Colon (tissue), 2 donors: ENCODE measurements around the gene RBM15.

ENCODE experiments used
- FAIRE-seq: peaks from 2 replicates; lab custom pipeline; 2012; peaks lifted over from hg19 to GRCh38; lab: Jason Lieb, UNC
- donor health status: control.
- donor health status: control.

The RBM15 gene, protein sequence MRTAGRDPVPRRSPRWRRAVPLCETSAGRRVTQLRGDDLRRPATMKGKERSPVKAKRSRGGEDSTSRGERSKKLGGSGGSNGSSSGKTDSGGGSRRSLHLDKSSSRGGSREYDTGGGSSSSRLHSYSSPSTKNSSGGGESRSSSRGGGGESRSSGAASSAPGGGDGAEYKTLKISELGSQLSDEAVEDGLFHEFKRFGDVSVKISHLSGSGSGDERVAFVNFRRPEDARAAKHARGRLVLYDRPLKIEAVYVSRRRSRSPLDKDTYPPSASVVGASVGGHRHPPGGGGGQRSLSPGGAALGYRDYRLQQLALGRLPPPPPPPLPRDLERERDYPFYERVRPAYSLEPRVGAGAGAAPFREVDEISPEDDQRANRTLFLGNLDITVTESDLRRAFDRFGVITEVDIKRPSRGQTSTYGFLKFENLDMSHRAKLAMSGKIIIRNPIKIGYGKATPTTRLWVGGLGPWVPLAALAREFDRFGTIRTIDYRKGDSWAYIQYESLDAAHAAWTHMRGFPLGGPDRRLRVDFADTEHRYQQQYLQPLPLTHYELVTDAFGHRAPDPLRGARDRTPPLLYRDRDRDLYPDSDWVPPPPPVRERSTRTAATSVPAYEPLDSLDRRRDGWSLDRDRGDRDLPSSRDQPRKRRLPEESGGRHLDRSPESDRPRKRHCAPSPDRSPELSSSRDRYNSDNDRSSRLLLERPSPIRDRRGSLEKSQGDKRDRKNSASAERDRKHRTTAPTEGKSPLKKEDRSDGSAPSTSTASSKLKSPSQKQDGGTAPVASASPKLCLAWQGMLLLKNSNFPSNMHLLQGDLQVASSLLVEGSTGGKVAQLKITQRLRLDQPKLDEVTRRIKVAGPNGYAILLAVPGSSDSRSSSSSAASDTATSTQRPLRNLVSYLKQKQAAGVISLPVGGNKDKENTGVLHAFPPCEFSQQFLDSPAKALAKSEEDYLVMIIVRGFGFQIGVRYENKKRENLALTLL

DNA sequence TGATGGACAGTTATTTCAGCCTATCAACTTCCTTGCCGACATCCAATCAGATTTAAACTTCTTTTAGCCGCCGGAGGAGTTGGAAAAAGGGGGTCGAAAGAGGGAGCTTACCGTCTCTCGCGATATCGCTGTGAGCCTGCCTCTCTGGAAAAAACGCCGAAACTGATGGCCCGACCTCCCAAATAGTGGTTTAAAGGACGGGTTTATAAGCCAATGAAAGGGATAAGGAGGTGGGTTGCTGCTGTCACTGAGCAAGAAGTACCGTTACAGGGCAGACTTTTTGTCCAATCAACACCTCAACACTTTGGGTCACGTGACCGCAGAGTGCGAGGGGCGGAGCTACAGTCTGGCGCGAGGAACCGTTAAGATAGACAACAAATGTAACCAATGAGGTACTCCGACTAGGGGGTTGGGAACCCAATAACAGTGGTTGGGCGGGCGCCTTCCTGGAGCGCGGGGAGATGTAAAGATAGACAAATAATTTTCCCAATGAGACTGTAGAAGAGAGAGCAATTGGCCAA lies at the start of gene RBM15:
RBM15 (plus strand) TSS at position 492 of the 521 bp plus-strand sequence; CDS start at position 521, 29 bp downstream.
- FAIRE-seq: peak; percentile 75

DNA sequence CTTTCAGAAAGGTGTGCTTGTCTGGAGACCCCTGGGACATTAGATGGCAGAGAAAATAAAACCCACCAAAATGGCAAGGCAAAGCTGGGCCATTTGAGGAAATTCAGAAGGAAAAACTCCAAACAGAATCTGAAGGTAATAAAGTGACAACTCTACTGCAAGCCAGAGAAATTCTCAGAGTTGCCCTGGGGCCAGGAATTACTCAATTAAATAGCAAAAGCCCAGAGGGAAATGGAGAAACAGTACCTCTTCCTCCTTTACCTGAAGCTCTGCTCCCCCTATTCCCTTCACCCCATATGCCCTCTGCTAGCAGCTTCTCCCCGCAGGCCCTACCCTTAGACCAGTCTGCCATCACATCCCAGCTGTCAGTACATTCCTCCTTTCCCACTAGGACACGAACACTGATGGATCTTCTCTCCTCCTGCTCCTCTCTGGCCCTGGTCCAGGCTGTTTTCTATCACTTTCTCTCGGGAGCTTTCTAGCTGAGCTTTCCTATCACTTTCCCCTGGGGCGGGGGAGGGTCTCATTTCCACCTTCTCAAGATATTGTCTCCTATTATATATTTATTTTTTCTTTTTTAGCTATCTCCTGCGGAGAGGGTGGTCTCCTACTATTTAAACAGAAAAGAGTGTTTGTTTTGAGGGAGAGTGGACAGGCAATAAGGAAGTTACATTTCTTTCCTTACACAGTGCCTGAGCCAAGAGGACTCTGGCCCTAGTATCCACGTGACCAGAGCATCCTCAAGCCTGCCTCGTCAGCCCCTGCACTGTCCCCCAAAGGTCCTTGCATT lies 47.7 kb upstream of the RBM15 start:
- FAIRE-seq: no peak

DNA sequence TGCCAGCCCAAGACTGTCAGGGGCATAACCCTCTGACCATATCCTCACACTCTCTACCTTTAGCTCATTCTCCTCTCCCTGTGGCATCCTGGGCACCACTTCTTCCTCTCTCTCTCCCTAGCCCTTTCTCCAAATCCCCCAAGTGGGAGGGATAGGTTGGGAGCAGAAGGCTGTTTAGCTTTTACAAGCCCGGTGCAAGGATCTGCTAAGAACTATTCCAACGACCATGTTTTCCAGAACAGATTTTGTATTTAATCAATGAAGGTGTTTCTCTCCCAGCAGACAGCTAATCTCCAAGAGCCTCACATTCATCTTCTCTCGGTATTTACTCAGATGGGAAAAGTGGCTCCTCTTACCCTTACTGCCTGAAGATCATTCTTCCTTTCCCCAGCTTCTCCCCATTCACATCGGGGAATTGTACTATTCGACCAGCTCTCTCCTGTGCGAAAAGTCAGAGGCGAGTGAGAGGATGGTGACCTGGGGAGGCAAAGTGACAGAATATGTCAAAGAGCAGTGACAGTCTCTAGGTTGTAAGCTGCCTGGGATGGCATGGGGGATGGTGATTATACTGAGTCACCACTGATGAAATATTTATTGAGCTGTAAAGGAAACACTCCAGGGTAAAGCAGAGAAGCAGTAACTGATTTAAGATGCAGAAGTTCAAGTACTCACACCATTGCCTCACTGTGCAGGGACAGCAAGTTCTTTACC lies 47.0 kb upstream of the RBM15 start:
- no peak for FAIRE-seq

DNA sequence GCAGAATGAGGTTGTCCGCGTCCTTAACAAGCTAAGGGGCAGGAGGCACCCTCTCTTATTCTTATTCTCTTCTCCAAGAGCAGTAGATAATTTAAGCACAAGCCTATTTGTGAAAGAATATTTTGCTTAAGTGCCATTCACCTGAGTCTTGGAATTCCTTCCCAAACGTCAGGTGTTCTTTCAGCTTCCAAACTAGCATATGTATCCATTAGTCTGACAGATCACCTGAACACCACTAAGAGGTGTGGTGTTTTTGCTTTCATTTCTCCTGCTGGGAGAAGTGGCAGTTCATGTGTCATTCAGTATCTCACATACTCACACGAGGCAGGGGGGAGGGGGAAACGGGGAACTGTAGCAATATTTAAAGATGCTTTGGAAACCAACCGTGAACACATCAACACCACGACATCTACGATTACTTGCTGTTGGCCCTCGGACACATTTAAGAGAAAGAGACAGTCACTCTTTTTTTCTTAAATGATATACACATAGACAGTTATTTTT lies 45.5 kb upstream of the RBM15 start:
- no peak for FAIRE-seq

DNA sequence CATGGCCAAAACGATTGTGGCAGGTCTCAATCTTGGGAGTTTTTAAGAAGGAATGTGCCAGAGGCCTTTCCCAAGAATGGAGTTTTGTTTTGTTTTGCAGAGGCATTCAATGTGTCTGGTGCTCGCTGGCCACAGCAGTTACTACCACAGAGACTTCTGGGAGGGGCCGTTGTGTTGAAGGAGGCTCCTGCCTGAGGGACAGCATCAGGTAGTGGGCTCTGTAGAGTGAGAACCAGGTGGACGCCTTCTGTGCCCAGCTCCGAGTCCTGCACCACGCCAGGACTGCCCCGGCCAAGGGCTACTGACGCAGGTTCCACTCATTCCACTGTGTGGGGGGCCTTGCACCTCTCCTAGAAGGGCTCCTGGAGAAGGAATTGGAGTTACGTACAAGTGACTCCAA lies 44.9 kb upstream of the RBM15 start:
- no peak for FAIRE-seq

DNA sequence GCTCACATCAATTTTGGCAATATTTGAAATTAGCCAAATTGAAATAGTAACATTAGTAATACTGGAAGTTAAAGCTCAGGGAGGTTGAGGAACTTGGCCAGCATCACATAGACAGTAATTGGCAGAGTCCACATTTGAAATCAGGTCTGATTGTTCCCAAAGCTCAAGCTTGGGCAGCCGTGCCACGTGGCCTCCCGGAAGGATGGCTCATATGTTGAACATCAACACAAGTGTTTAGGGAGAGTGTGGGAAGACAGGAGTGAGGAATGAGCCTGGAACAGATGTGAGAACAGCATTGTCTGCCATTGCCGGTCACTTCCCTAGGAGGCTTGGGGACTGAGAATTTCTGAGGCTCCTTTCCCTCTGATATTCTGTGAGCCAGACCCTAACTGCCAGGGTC lies 40.2 kb upstream of the RBM15 start:
- no peak for FAIRE-seq

DNA sequence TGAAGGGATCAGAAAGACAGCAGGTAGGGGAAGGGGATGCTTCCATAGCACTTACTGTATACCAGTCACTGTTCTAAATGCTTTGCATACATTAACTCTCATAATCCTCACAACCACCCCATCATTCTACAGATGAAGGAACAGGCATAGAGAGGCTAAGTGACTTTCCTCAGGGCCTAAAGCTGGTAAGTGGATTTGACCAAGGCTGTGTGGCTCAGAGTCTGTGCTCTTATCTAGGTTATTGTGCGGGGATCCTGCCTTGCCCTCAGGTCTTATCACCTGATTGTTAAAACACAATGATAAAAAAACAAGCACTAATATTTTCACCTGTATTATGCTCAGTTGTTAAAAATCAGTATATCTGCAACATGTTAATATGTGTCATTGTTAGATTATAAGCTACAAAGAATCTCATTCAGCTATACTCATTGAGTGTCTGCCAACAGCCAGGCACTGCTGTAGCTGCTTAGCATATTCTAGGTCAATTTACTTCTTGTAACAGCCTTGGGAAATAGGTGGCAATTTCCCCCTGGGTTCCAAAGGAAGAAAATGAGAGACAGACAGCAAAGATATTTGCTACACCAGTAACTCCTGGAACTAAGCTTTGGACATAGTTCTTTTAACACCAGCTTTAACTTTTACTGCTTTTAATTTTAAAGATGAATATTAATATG lies 38.6 kb upstream of the RBM15 start:
- no peak for FAIRE-seq

DNA sequence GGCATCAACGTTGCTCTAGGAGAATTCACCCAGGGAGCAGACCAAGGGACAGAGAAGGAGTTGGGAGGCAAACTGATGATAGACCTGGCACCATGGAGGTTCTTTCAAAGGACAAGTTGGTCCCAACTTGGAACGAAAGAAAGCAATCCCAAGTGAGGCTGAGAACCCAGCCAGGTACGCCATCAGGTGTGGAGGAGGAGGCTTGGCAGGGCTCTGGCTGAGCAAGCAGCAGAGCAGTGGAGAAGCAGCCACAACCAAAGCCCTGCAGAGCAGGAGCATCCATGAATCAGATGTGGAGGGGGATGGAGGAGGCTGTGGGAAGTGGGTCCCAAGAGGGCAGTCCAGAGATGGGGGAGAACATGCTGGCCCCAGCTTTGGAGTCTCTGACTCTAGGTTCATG lies 36.3 kb upstream of the RBM15 start:
- FAIRE-seq: no peak

DNA sequence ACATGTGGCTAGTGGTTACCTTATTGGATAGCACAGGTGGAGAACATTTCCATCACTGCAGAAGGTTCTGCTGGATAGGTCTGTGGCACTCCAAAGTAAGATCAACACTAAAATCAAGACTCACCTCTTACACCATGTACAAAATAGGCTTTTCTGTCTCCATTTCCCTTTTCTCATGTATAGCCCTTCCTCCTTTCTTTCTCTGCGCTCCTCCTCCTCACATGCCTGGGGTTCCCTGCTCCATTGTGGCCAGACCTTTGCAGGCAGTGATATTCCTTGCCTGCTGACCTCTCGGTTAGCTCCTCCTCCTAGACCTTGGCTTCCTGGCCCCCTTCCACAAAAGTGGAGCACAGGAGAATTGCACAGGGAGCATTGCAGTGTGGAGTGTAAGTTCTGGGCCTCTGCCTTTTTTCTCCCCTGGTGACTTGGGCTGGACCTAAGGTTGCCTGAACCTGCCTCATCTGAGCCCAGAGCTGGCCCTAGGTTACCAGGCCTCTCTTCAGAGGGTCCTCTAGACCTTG lies 33.2 kb upstream of the RBM15 start:
- no peak for FAIRE-seq

DNA sequence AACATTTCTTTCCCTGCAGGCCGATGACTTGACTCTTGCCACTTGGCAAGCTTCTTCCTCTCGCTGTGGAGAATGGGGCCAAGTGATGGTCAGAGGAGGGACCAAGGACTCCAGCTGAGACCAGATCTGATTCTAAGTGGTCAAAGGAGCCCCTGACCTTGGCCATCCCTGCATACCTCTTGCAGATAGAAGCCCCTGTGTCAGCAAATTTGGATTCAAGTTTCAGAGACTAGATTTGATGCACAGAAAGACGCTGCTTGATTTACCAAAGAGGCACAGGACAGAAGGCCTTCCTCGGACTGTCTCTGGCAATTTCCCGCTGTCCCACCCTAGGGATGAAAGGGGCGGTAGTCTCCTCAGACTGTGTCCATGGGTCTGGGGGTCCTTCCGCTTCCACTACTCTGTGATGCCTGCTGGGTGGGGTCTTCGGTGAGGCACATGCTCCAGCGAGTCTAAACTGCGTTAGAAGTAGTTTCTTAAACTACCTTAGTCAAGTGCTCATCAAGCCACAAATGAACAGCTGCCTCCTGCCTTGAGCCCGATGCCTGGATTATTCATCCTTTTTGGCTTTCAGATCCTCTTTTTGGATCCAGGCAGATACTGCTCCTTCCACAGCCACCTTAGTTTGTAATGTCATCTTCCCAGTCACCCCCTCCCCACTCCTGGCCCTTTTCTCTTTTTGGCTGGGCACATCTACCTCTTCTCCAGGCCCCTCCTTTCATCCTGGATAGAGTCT lies 31.8 kb upstream of the RBM15 start:
- no peak for FAIRE-seq

DNA sequence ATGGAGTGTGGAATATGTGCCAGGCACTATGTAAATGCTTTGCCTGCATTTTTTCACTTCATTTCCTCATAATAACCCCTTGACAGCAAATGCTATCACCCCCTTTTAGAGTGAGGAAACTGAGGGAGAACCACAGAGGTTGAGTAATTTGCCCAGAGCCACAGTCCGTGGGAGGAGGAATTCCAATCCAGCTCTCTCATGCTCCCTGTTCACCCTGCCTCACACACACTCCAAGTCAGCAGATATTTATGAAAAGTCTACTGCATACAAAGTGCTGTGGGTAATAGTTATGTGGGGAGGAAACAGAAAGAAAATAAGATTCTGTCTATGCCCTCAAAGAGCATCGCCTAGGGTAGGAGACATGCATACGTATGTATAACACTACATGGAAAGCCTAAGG lies 30.9 kb upstream of the RBM15 start:
- FAIRE-seq: no peak

DNA sequence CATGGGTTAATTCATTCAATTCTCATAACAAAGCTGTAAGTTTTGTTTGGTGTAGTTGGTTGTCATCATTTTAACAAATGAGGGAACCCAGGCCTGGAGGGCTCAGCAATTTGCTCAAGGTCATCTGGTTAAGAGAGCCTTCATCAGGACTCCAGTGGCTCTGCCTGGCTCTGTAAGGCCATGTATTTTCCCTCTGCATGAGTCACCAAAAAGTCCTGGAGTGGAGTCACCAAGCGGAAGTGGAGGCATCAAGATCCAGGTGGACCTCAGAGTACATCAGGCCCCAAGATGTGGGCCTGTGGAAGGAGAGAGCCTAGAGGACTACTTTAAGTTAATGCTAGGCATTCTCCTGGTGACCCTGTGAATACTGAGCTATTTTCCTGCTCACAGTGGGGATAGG lies 30.0 kb upstream of the RBM15 start:
- FAIRE-seq: no peak

DNA sequence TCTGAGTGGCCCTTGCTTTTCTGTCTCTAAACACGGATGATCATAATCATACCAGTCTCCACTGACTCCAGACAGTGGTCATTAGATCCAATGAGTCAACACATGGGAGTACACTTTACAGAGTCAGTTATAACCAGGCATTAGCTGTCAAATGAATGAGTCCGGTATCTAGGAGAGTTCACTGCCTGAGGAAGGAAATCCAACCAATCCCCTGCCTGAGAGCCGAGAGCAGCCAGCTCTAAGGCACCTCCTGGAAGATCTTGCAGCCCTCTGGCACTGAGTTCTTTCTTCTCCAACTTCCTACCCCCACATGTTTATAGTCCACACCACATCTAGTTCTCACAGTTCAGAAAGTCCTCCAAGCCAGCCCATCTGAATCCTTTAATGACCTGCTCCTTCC lies 29.4 kb upstream of the RBM15 start:
- no peak for FAIRE-seq

DNA sequence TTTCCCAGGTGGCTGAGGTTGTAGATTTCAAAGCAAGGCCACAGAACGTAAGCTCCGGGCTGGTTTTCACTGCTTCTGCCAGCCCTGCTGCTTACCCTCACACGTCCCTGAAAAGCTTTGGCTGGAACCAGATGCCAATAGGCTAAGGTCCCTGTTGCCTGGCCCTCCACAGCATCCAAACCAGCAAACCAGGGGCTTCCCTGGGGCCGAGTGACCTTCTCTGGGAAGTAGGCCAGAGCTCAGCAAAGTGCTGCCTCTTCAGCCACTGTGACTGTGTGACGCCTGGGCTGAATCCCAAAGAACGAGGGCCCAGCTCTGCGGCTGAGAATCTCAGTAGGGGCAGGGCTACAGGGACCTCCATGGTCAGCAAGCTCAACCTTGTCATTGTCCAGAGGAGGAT lies 28.9 kb upstream of the RBM15 start:
- no peak for FAIRE-seq

DNA sequence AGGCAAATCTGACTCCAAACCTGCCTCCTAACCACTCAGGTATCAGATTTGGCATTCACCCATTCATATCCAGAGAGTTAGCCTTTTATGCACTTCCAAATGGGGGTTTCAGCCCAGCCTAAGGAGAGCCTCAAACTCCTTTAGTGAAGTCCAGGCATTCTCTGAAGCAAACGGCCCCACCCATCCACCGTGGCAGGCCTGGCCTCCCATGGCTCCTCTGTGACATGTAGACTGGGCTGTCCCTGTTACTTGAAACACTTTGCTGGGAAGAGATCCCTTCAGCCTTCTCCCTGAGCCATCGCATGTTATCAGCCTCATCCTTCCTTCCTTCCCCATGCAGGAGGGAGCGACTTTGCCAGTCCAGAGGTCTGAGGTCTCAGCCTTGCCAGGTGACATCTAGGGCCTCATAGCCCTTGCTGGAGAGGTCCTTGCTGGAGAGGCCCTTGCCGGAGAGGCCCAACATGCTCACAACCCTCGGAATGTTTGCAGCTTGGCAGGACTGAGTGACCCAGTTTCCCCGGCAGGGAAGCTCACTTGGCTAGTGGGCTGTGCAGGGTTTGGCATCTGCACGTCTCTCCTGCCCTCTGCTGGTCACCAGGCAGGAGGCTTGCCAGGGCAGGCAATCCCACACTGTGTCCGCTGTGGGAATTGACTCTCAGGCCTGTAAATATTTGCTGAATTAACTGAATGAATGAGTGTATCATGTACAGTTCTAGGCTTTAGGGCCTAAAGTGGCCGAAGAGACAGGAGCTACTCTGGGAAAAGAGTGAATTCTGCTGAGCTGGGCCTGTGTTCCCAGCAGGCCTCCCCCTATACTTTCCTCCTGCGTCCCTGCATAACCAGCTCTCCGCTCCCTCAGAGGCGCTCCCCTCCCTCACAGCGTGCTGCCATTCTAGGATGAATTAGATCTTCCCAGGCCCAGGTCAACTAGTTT lies 26.7 kb upstream of the RBM15 start:
- no peak for FAIRE-seq

DNA sequence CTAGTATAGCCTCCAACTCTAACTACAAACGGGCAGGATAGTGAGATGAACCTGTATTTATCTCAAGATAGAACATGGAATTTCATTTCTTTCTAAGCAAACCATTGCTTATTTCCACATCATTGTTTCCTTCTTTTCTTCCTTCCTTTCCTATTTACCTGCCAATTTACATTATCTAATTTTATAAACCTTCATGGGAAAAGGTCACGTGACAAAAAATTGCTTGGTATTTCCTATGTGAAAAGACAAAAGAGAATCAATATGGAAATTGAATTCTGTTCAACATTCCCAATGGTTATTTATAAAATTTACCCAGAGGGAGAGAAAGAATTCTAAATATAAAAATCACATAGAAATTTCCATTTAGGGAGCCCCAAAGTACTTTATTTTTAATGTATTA lies 22.4 kb upstream of the RBM15 start:
- FAIRE-seq: no peak

DNA sequence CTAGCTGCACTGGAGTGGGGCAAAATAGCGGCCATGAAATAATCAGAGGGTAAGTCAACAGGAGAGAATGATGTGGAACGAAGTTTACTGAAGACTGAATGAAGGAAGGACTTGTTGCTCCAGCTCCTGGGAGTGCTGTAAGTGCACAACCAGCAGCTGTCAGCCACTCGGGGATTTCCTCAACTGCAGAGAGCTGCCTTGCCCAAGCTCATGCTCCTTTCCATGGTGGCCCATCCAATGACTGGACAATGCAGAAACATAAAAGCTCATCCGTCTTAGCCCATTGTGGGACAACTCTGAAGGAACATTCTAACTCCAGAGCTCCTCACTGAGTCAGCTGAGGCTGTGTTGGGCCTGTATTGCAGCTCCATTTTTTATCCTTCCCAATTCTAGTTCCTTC lies 21.1 kb upstream of the RBM15 start:
- no peak for FAIRE-seq

DNA sequence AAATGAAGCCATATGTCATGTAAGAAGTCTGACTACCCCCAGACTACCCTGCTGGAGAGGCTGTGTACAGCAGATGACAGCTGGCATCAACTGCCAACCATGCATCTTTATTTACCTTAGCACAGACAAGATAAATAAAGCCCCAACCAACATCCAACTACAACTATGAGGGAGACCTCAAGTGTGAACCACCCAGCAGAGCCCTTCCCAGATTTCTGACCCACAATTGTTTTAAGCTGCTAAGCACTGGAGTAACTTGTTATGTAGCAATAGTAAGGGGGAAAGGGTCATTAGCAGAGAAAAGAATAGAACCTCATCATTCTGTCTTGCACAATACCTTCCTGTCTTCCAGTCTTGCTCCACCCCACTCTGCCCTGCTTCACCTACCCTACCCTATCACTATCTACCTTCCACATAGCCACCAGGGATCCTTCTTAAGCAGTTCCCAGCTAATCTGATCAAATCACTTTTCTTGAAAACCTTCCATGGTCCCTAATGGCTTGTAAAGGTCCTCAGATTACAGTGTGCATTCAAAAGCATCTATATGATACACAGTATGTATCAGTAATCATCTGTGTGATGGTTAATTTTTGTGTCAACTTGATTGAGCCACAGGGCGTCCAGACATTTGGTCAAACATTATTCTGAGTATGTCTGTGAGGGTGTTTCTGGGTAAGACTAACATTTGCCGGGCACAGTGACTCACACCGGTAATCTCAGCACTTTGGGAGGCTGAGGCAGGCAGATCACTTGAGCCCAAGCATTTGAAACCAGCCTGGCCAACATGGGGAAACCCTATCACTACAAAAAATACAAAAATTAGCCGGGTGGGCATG lies 19.6 kb upstream of the RBM15 start:
- FAIRE-seq: no peak
